A549 (cell line): Measurements from ENCODE around the gene AMZ2.

Experiments used
- BHLHE40 ChIP-seq: IDR thresholded peaks from 2 replicates; pipeline ENCODE4 v1.6.1; 2012; ENCODE audit warnings: low read depth, low read length, inconsistent platforms
- EHMT2 ChIP-seq: fragments of 200-600 bp; sonication (generic); IDR thresholded peaks from 2 replicates; pipeline ENCODE4 v1.6.1; 2016; ENCODE audit warnings: antibody characterized with exemption, low read depth, mild to moderate bottlenecking, moderate library complexity
- HMGXB4 ChIP-seq: fragments of 250-450 bp; sonication (Bioruptor Pico); IDR thresholded peaks from 2 replicates; pipeline ENCODE4 v1.5.0; 2021; ENCODE audit warnings: mild to moderate bottlenecking, moderate library complexity, borderline replicate concordance
- TF ChIP-seq, protein P1 (sequence below): fragments of >200 bp; sonication (Bioruptor Twin); formaldehyde crosslinking; IDR thresholded peaks from 3 replicates; pipeline ENCODE4 v1.5.1; 2016
- TF ChIP-seq, protein P2 (sequence below): fragments of 450-650 bp; IDR thresholded peaks from 2 replicates; pipeline ENCODE4 v1.6.1; 2014; ENCODE audit warnings: antibody characterized with exemption

DNA sequence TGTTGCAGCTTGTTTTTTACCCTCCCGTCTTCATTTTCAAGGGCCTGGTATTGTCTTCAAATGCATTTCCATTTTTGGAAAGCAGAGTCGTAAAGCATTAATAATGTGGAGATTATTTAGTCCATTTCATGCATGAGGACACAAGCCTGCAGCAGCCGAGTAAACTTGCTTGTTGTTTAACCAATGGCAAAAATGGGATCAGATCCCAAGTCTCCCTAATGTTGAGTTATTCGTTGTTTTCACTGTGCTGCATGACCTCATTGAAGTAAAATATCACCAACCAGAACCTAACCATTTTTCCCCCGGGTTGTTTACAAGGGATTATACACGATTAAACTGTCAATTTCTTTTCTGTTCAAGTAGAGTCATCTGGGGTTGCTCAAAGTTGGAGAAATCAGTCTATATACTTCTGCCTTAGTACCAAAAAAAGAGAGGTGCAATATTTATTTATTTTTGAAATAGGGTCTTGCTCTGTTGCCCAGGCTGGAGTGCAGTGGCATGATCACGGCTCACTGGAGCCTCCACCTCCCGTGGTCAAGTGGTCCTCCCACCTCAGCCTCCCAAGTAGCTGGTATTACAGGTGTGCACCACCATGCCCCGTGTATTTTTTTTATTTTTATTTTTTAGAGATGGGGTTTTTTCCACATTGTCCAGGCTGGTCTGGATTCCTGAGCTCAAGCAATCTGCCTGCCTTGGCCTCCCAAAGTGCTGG is 12.4 kb downstream of the AMZ2 start:
- no peak for TF ChIP-seq BHLHE40
- TF ChIP-seq, protein P1, sequence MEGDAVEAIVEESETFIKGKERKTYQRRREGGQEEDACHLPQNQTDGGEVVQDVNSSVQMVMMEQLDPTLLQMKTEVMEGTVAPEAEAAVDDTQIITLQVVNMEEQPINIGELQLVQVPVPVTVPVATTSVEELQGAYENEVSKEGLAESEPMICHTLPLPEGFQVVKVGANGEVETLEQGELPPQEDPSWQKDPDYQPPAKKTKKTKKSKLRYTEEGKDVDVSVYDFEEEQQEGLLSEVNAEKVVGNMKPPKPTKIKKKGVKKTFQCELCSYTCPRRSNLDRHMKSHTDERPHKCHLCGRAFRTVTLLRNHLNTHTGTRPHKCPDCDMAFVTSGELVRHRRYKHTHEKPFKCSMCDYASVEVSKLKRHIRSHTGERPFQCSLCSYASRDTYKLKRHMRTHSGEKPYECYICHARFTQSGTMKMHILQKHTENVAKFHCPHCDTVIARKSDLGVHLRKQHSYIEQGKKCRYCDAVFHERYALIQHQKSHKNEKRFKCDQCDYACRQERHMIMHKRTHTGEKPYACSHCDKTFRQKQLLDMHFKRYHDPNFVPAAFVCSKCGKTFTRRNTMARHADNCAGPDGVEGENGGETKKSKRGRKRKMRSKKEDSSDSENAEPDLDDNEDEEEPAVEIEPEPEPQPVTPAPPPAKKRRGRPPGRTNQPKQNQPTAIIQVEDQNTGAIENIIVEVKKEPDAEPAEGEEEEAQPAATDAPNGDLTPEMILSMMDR, result no peak
- TF ChIP-seq EHMT2, result no peak
- TF ChIP-seq, protein P2, sequence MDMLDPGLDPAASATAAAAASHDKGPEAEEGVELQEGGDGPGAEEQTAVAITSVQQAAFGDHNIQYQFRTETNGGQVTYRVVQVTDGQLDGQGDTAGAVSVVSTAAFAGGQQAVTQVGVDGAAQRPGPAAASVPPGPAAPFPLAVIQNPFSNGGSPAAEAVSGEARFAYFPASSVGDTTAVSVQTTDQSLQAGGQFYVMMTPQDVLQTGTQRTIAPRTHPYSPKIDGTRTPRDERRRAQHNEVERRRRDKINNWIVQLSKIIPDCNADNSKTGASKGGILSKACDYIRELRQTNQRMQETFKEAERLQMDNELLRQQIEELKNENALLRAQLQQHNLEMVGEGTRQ, result no peak
- no peak for TF ChIP-seq HMGXB4 (CRISPR knock-in tag)
